ENCODE data around the gene KLLN. TPM values are rescaled to one million over a fixed set of nuclear protein-coding genes. Genes with fewer than 3 reads are reported as not detected.
"Not testable (repeated sequence)": the region's sequence is repeated elsewhere in the genome, so short reads cannot be mapped to it uniquely, and the experiment has no call there.

KLLN gene
- total RNA-seq, 2 donors from 2014 or later, result 0.28 to 0.56 TPM

DNA sequence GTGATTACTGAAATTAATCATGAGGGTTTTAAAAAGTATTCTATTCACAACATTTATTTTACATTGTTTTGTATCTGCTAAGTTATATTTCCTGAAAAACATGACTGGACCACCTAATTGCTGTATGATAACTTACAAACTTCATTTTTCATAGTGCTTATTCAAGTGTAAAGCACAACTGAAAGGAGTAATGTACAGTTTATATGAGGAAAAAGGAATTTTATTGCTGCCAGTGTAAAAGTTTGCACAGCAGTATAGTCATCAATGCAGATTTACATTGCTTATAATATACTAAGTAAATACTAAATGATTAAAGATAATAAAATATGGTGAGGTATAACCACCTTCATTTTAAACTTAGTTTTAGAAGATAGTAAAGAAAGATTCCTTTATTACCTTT is 4.1 kb upstream of the KLLN start:
- H3K27me3 ChIP-seq, result no peaks in the 10 kb centered on the region
- H3K9me3 ChIP-seq, result no peaks in the 10 kb centered on the region
- peaks cover 0 to 26% of the 10 kb centered on the region in 2 donors for H3K4me1 ChIP-seq
- peak overlapping the region; percentile 97 for H3K27ac ChIP-seq
- TF ChIP-seq CTCF (IDR thresholded peaks at IDR 0.05), result no peak
- H3K4me3 ChIP-seq, result peak overlapping the region; percentile 73 to 87
- no peak for DNase-seq (ENCODE audit: low spot score)
- no peaks in the 10 kb centered on the region for H3K36me3 ChIP-seq

DNA sequence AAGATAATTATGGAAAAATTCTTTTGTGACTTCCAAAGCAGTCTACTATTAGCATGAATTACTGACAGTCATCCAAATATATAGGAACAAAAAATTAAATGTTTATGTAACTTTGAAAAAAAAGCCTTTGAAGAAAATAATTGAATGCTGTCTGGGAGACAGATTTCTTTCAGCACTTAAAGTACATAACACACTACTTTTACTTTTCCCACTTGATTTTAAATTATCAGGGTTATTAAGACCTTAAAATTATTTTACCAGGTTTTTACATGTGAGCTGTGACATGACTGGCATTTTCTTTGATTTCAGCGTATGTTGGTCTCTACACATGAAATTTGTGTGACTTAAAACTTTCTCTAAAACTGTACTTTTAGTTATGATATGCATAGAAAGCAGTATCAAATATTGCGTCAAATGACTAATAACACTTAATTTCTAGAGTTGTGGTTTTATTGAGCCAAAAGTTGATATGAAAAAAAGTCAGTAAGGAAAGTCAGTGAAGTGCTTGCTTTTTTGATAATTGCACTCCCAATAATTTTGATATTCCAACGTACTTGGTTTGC is 3.2 kb upstream of the KLLN start:
- Histone ChIP-seq H3K4me3 (peak overlapping the region; percentile 73 to 87), H3K27ac (peak overlapping the region; percentile 97), H3K36me3 (no peaks in the 10 kb centered on the region), H3K9me3 (no peaks in the 10 kb centered on the region), H3K27me3 (no peaks in the 10 kb centered on the region), H3K4me1 (peaks cover 0 to 24% of the 10 kb centered on the region in 2 donors)
- no peak for TF ChIP-seq CTCF (IDR thresholded peaks at IDR 0.05)
- no peak for DNase-seq (ENCODE audit: low spot score)

- Histone ChIP-seq H3K4me3 (peak overlapping the region; percentile 73 to 87), H3K9me3 (no peaks in the 10 kb centered on the region), H3K36me3 (no peaks in the 10 kb centered on the region), H3K4me1 (peaks cover 0 to 29% of the 10 kb centered on the region in 2 donors), H3K27ac (peak overlapping the region; percentile 97), H3K27me3 (no peaks in the 10 kb centered on the region)
- TF ChIP-seq CTCF (IDR thresholded peaks at IDR 0.05), result no peak
- no peak for DNase-seq (ENCODE audit: low spot score)
Measured at GRCh38 chr10:87865241-87865881, 2.0 kb upstream of the KLLN start.

GRCh38 chr10:87864496-87865059 is 1.2 kb upstream of the KLLN start:
- Histone ChIP-seq H3K27me3 (no peaks in the 10 kb centered on the region), H3K4me1 (peaks cover 0 to 34% of the 10 kb centered on the region in 2 donors), H3K27ac (peak overlapping the region; percentile 97), H3K36me3 (no peaks in the 10 kb centered on the region), H3K9me3 (no peaks in the 10 kb centered on the region), H3K4me3 (peak overlapping the region; percentile 73 to 87)
- TF ChIP-seq CTCF (IDR thresholded peaks at IDR 0.05), result no peak
- DNase-seq (ENCODE audit: low spot score), result no peak

DNA sequence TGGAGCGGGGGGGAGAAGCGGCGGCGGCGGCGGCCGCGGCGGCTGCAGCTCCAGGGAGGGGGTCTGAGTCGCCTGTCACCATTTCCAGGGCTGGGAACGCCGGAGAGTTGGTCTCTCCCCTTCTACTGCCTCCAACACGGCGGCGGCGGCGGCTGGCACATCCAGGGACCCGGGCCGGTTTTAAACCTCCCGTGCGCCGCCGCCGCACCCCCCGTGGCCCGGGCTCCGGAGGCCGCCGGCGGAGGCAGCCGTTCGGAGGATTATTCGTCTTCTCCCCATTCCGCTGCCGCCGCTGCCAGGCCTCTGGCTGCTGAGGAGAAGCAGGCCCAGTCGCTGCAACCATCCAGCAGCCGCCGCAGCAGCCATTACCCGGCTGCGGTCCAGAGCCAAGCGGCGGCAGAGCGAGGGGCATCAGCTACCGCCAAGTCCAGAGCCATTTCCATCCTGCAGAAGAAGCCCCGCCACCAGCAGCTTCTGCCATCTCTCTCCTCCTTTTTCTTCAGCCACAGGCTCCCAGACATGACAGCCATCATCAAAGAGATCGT is 690 bp upstream of the KLLN start:
- peaks cover 0 to 31% of the 10 kb centered on the region in 2 donors for H3K4me1 ChIP-seq
- H3K4me3 ChIP-seq, result peak overlapping the region; percentile 73 to 87
- DNase-seq (ENCODE audit: low spot score); H3K36me3 ChIP-seq; H3K27me3 ChIP-seq; H3K9me3 ChIP-seq: not testable (repeated sequence)
- H3K27ac ChIP-seq, result peak overlapping the region; percentile 97

- peaks cover 0 to 21% of the 10 kb centered on the region in 2 donors for H3K4me1 ChIP-seq
- DNase-seq (ENCODE audit: low spot score), result no peak
Measured at GRCh38 chr10:87862679-87863052, 667 bp downstream of the KLLN start.

More at GRCh38 chr10:87862679-87863052, 667 bp downstream of the KLLN start:
- no peak for TF ChIP-seq CTCF (IDR thresholded peaks at IDR 0.05)
- Histone ChIP-seq H3K9me3 (no peaks in the 10 kb centered on the region), H3K4me3 (peak overlapping the region; percentile 73 to 87), H3K27me3 (no peaks in the 10 kb centered on the region), H3K36me3 (no peaks in the 10 kb centered on the region), H3K27ac (peak overlapping the region; percentile 97)

Measured in right atrium auricular region (tissue), 2 donors.